CD4-positive, alpha-beta T cell treated with Interleukin-2 at 100 ng/mL for 4 hours (primary cell): ENCODE measurements around the gene PCYT1B.
"Not testable (repeated sequence)": the region's sequence is repeated elsewhere in the genome, so short reads cannot be mapped to it uniquely, and the experiment has no call there.

Experiments used
- DNase-seq: peaks from one replicate; pipeline ENCODE4 v3.0.0-alpha.2; 2020; ENCODE audit warnings: low spot score

PCYT1B gene

GRCh38 chrX:24646006-24646405 is 1.1 kb downstream of the PCYT1B start:
- DNase-seq: no peak

DNA sequence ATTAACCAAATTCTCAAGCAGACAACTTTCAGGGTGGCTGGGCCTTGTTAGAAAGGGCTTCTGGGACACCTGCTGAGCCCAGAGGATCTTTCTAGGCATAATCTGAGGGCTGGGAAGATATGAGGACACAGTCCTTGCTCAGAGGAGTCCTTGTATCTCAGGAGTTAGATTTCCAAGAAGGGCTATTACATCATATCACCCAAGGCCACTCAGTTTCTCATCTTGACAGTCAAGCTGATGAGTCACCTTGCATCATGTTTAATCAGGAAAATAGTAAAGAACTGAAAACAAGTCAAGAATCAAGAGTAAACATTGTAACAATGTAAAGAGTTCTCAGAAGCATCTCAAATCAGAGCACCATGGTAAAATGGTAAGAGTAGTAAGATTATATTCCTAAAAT is 4.0 kb downstream of the PCYT1B start:
- DNase-seq: no peak

DNA sequence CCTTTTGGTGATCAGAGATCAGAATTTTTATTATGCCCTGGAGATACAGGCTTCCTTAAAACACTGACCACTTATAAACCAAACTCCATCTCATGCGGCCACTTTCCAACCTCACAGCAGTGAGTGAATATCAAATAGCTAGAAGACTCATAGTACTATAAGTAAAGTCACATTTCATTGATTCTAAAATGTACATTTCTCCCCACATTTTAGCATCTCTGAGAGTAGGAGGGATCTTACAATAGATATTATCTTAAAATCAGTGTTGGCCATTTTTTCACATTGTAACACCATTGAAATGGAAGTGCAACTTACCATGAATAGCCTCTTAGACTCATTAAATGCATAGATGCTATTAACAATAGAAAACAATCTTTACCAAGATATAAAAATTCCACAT is 17.4 kb downstream of the PCYT1B start:
- DNase-seq: no peak

- no peak for DNase-seq
Measured at GRCh38 chrX:24619647-24620046, 27.5 kb downstream of the PCYT1B start.

- DNase-seq: no peak
Measured at GRCh38 chrX:24610516-24610915, 36.6 kb downstream of the PCYT1B start.

GRCh38 chrX:24607616-24608015 is 39.5 kb downstream of the PCYT1B start:
- DNase-seq: no peak

- DNase-seq: not testable (repeated sequence)
Measured at GRCh38 chrX:24605941-24606340, 41.2 kb downstream of the PCYT1B start.

DNA sequence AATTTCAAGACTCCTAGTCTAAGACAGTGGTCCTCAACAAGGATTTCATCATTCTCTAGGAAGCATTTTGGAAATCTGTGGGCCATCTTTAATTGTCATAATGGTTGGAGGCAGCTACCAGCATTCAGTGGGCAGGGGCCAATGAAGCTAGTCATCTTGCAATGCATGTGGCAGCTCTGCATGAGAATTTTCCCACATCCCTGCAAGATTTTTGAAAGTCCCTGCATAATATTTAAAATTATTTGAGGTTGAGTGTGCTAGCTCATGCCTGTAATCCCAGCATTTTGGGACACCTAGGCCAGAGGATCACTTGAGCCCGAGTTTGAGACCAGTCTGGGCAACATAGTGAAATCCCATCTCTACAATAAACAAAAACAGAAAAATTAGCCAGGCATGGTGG is 44.0 kb downstream of the PCYT1B start:
- no peak for DNase-seq

GRCh38 chrX:24601858-24602257 is 45.3 kb downstream of the PCYT1B start:
- DNase-seq: no peak

- no peak for DNase-seq
Measured at GRCh38 chrX:24594501-24594900, 52.6 kb downstream of the PCYT1B start.

- no peak for DNase-seq
Measured at GRCh38 chrX:24590111-24590510, 57.0 kb downstream of the PCYT1B start.

DNA sequence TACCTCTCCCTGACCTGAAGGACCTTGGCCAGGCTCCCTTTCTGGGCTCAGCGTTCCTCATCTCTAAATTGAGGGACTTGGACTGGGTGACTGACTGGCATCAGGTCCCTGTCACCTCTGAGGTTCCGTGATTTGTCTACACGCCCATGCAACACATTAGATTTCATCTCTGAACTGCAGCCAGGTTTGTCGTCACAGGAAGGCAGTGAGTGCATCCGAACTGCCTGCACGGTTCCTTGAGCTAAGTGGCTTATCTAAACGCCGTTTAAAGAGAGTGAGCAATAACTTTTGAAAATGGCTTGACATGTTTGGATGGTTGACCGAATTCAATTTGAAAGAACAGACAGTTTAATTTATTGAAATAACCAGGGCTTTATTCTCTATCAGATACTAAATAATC is 70.1 kb downstream of the PCYT1B start:
- no peak for DNase-seq

DNA sequence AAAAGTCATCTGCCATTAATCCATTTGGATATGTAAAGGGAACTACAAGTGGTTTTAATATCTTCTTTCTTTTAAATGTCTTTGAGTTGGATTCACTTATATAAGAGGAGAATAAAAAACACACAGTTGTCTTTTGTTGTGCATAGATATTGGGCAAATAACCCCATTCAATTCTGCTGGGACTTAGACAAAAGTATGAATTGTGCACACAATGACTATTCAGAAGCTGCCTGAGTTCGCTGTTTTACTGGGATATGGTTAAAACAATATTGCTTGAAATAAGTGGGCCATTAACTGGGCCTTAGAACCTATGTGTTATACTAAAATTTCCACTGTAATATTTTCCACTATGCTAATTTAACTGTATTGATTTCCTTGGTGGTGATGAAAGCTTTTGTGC is 71.7 kb downstream of the PCYT1B start:
- DNase-seq: no peak

- no peak for DNase-seq
Measured at GRCh38 chrX:24574743-24575142, 72.4 kb downstream of the PCYT1B start.

- DNase-seq: no peak
Measured at GRCh38 chrX:24567169-24567568, 80.0 kb downstream of the PCYT1B start.

DNA sequence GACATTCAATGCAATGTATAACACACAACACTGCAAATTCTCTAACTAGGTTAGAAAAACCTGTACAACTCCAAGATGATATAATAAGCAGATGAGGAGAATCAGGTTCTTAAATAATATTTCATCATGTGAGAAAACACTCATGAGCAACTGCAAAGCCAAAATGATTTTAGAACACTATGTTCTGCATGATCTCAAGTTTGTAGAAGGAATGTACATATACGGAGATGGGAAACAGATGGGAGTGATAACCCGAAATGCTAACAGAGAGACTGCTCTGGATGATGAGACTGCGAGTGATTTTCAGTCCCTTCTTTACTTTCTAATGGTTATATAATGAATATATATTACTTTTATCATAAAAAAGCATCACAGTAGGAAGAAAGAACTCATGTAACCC is 80.9 kb downstream of the PCYT1B start:
- DNase-seq: no peak

GRCh38 chrX:24563291-24564010 is 83.7 kb downstream of the PCYT1B start:
- DNase-seq: no peak

DNA sequence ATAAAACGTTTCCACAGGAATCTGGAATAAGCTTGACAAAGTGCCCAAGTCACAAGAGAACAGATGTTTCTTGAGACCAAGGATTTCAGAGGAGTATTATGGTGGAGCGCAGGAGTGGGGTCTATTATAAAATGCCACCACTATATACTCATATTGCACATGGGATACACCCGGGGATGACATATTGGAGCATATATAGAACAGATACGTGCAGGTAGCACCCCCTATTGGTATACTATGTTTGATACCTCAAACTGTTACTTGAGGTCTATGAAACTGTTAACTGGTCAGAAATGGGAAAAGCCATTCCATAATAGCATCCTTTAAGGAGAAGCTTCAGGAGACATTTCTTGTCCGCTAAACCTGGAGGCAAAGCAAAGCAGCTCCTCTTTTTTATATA is 86.0 kb downstream of the PCYT1B start:
- DNase-seq: peak; percentile 4

DNA sequence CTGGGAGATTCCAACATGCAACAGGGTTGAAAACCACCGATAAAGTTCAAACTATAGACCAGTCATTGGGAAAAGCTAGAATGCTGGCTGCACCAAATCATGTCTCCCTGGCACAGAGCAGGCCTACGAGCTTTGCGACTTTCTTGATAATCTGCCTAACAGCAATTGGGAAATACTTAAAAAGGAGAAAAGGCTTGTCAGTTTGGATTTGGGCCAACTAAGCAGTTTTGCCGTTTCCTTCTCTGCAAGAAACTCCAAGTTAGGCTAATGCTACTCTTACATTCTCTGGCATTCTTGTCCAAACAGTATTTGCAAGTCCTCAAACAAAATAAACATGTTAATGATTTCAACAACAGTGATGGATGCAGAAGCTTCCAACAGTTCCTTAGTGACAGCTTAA is 94.1 kb downstream of the PCYT1B start:
- DNase-seq: no peak

- DNase-seq: no peak
Measured at GRCh38 chrX:24550166-24550565, 97.0 kb downstream of the PCYT1B start.

DNA sequence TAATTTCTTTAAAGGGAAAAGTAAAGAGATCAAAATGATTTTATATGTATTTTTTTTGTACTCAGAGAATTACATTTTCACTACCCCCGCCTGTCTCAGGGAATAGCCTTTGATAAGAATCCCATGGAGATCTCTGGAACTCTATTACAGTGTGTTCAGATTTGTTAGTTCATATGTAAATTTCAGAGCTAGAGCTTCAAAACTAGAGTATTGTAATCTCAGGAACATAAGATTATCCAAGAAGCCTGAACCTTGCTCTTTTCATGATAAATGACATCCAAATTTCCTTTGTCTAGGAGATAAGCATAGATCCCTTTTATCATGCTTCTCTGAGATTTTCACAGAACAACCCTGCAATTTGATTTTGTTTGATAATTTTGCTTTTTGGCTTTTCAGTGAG is 99.2 kb downstream of the PCYT1B start:
- DNase-seq: no peak

GRCh38 chrX:24542756-24543155 is 104.4 kb downstream of the PCYT1B start:
- DNase-seq: no peak

GRCh38 chrX:24536551-24536950 is 110.6 kb downstream of the PCYT1B start:
- no peak for DNase-seq

DNA sequence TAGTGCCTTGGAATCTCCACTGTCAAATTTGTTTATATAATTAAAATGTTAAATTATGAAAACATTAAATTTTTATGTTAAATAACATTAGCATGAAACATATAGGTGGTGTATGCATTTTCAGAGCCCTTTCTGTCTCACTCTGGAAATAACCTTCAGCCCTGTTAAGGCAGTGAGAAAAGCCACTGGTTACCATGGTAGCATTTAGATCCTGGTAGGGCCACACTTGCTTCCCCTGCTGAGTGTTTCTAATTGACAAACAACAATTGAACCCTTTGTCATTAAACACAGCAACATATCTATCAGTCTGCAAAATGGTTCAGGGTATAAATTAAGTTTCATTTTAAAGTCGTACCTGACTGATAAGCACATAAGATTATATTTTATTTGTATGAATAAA is 118.5 kb downstream of the PCYT1B start:
- DNase-seq: no peak

- DNase-seq: no peak
Measured at GRCh38 chrX:24526616-24527015, 120.5 kb downstream of the PCYT1B start.
